T-helper 2 cell treated with Interferon-gamma antibody and Interleukin-4, amounts not matched to agents 100 ng/mL and 5 ng/mL, for 36 hours (primary cell): Measurements from ENCODE around the gene HSPA5. TPM values are rescaled to one million over a fixed set of nuclear protein-coding genes. Genes with fewer than 3 reads are reported as not detected.

Experiments
- intact Hi-C: fragments of 100-400 bp; cut with micrococcal nuclease; formaldehyde crosslinking; loops from one replicate; pipeline ENCODE4 v1.15.1; 2023
- total RNA-seq: library from RNA; stranded (reverse); gene quantifications from 2 replicates; pipeline ENCODE4 v1.2.3, GENCODE V29; 2022

Gene HSPA5
- total RNA-seq, 1 donor from 2014 or later: 277 TPM

DNA sequence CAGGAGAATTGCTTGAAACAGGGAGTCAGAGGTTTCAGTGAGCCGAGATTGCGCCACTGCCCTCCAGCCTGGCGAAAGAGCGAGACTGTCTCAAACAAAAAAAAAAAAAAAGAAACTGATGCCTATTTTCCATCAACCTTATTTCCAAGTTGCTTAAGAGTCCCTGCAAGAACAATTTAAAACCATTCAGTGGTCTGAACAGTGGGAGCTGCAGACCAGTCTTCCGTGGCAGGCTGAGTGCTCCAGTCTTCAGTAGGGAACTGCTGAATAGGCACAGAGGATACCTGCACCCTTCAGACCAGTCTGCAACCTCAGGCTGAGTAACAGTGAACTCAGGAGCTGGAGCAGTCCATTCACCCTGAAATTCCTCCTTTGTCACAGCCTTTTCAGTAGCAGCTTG lies 46.7 kb downstream of the HSPA5 start:
- intact Hi-C loops: loop anchor here (5.0 kb wide), 1 partner anchor 67 kb away; no protein-coding TSS in a partner anchor

DNA sequence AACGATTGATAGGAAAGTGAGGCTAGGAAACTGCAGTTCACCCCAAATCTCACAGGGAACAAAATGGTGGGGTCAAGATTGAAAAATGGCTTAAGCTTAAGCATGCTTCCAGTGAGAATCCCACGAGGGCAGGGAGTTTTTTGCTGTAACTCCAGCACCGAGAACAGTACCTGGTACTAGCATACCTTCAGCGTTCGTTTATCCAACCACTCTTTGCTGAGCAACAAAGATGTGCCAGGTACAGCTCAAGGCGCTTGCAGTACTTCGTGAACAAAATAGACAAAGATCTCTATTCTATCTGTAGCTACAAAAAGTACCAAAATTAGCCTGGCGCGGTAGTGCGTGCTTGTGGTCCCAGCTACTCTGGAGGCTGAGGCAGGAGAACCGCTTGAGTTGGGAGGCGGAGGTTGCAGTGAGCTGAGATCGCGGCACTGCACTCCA lies 50.8 kb downstream of the HSPA5 start:
- intact Hi-C loops: loop anchor here (1.0 to 5.0 kb wide), 3 partner anchors 63 to 249 kb away; partner anchors contain the start of genes GAPVD1 and GOLGA1

GRCh38 chr9:125189361-125190289 lies 51.5 kb downstream of the HSPA5 start, which contains the start of gene PPP6C:
Gene PPP6C (minus strand): TSS chr9:125189803. CDS start chr9:125189718, 85 bp downstream.
- intact Hi-C loops: loop anchor here (1.0 to 5.0 kb wide), 9 partner anchors 11 to 558 kb away; partner anchors contain the start of genes GAPVD1, GOLGA1, HSPA5 and NR6A1

DNA sequence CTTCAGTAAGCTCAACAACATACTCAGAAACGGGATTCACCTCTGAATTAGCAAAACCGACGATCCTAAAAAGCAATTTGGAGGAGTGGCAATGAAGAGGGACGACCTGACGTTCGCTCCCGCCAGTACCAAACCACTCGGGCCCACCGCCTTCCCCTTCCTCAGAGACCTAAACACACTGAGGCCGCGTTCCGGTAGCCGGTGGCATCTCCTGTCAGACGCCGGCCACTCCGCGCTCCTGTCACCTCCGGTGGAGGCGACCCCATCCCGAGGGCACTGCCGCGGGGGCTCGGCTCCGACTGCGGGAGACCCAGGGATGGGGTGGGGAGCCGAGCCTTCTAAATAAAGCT lies 52.2 kb downstream of the HSPA5 start:
- intact Hi-C loops: loop anchor here (1.0 to 5.0 kb wide), 6 partner anchors 11 to 558 kb away; partner anchors contain the start of genes HSPA5, NR6A1, PBX3 and RABEPK

Other genes with a start within 250 kb of the HSPA5 start
- gene SCAI, start 97.8 kb downstream of the HSPA5 start, total RNA-seq: 12.2 and 14.1 TPM in 2 replicates
- gene PPP6C, start 51.5 kb downstream of the HSPA5 start, total RNA-seq: 50.6 and 57.1 TPM in 2 replicates
- gene RABEPK, start 40.8 kb downstream of the HSPA5 start, total RNA-seq: 19.2 and 19.8 TPM in 2 replicates
- gene GAPVD1, start 20.5 kb upstream of the HSPA5 start, total RNA-seq: 49.4 and 51.9 TPM in 2 replicates